HPDE6-E6E7 (cell line): Measurements from ENCODE around the gene CRACDL.
"Not testable (repeated sequence)": the region's sequence is repeated elsewhere in the genome, so short reads cannot be mapped to it uniquely, and the experiment has no call there.

Experiments
- DNase-seq: peaks from one replicate; pipeline ENCODE4 v3.0.0; 2011; ENCODE audit warnings: missing footprints; ENCODE audit errors: extremely low spot score

Gene CRACDL

DNA sequence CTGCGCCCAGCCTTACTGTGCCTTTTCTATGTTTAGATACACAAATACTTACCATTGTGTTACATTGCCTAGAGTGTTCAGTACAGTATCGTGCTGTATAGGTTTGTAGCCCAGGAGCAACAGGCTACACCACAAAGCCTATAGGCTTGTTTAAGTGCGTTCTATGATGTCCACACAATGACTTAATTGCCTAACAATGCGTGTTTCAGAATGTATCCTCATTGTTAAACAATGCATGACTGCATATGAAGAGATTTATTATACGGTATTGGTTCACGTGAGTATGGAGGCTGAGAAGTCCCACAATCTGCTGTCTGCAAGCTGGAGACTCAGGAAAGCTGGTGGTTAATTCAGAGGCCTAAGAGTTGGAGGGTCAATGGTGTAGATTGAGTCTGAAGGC, 158.9 kb downstream of the CRACDL start:
- no peak for DNase-seq

DNA sequence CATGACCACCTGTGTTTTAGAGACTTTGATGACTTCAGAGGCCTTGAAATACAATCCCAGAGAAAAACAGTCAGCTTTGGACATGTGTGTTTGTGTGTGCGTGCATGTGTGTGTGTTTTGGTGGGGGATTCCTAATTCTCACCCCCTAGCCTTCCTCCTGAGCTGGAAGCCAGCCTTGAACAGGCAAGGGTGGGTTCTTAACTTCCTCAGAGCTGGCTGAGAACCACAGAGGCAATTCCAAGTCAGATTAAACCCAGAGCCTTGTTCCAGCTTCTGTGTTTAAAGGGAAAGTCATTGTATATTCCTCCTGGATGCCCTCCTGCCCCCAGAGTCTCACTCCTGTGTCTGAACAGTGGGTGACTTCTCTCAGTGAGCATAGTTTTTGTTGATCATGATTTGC, 159.9 kb downstream of the CRACDL start:
- DNase-seq = no peak

DNA sequence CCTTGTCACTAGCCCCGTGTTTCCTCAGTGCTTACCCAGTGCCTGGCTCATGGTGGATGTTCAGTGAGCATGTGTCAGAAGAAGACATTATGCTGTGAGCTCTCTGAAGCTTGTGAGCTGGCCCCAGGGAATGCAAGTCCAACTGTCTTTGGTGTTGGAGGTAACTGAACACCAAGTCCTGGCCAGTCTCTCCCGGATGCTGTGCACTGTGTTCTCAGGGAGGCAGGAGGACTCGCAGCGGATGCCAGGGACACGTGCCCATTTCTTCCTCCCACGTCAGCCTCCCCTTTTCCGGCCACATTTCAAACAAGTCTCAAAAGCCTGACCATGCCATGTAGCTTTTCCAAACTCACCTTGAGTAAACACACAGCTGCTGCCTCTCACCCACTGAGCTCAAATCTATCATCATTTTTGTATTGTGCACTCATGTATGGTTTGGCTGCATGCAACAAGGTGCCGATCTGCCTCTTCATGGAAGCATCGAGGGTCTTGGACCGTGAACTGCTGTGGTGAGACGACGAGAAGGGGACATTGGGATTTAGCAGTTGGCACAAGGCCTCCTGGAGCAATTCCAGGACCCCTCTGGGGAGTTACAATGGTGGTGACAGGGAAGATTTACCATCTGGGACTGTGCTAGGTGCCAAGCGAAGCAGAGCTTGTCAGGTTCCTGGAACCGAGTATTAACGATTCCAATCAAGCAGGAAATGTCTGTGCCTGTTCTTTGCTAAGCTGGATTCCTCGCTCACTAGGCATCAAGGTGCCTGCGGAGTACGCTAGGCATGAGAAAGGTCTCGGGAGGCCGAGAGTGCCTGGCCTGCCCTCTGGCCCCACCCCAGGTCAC, 160.7 kb downstream of the CRACDL start:
- DNase-seq = no peak

DNA sequence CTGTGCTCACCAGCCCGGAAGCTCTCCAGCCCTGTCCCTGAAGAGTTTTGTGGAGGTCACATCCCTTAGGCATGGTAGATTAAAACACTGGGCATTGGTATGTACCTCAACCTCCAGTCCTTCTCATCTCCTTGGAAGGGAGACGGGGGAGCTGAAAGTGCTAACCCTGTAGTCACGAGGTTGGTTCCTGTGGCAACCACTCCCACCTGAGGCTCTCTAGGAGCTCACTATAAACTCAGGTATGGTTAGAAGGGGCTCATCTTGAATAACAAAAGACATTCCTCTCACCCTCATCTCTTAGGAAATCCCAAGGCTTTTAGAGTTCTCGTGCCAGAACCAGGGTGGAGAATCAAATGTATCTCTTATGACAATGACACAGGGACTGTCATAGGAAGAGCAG, 162.1 kb downstream of the CRACDL start:
- no peak for DNase-seq

DNA sequence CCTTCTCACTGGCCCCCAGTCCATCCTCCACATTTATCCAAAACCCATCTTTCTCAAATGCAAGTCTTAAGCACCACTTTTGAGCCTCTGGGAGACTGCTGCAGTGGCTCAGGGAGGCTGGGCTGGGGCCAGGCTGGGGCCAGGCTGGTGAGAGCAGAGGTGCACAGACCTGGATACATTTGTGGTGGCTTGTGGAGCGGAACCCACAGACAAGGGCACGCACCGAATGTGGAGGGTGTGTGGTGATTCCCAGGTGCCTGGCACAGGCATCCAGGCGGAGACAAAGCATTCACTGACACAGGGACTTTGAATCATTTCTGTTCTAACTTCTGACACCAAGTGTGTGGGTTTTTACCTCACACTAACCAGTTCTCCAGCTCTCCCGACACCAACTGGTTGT, 162.9 kb downstream of the CRACDL start:
- DNase-seq = no peak

DNA sequence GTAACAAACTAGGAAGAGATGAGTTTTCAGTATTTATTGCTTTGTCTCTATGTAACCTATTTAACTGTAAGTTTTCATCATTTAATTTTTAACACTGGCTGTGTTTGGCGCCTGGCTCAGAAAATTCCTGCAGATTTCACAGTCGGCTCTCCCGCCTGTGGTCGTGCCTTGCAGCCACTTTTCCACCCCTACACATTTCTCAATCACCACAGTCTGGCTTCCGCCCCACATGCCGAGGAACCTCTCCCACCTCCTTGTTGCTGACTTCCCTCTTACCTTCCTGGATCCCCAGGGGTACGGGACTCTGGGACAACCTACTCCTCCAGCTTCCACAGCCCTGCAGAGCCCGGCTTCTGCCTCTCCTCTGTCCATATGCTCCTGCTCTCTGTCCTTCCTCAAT, 163.5 kb downstream of the CRACDL start:
- no peak for DNase-seq

DNA sequence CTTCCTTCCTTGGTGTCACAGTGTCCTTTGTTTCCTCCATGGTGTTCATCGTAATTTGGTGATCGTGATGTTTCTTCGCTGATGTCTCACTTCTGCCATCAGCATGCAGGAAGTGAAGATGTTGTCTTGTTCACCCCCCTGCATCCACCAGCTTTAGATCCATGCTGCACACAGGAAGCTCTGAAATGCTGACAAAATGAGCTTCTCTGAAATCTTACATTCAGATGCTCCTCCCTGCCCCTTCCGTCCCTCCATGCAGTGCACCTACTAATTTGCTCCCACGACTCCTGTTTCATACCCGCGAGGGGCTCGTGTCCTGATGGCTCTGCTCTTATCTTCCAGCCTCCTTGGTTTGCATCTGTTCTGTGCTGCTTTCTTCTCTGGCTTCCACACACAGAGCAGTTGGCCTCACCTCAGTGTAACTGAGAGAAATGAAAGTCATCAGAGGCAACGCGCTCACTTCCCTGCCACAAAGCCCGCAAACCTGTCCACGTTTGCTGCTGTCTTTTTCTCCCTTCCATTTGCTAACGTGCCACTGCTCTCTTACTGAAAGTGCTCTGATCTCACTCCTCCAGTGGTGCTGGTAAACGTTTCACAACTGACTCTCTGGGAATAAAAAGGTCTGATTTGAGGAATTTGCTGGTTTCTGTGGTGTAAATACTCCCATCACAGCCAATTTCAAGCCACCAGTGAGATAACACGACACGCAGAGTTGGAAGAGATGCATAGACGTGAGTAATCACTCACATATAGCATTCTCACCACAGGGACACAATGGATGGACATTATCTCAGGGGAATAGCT, 164.1 kb downstream of the CRACDL start:
- no peak for DNase-seq

DNA sequence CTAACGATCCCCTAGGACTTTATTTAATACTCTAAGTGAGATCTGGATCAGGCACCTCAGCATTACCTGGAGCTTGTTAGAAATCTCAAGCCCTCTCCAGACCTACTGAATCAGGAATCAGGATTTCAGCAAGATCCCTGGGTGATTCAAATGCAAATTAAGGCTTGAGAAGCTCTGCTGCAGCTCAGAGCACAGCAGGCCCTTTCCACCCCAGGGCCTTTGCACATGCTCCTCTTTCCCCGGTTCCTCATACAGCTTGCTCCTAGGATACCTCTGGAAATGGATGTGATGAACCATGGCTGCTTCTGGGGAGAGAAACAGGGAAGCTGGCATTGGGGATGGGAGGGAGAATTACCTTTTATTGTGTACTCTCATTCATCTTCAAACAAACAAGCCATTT, 164.8 kb downstream of the CRACDL start:
- no peak for DNase-seq

DNA sequence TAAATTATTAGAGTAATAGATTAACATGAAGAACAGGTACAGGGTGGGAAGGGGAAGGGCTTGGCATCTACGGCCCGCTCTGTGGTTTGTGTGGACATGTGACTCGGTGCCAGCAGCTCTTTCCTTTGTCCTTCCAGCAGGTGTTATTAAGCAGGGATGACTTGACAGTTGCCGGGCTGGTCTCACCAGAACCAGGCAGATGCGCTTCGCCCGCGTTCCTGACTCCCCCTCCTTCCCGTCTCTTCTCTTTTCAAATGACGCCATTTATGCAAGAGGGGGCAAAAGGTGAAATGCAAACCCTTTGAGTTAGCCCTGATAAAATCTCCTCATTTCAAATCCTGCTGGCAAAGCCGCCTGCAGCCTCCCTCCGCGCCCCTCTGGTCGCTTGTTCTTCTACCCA, 166.2 kb downstream of the CRACDL start:
- no peak for DNase-seq

DNA sequence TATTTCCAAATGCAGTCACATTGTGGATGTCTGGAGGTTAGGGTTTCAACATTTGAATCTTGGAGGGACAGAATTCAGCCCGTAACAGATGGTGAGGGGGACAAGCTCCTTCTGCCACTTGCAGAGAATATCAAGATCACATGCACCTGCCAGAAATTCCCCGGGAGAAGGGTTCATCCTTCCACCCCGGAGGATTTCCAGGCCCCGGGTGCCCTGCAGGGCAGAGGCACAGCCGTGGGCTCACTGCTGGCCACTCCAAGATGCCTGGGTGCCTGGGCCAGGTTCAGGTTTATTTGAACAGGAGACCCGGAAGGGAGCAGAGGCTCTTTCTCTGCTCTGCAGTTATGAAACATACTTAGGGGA, 166.9 kb downstream of the CRACDL start:
- no peak for DNase-seq

DNA sequence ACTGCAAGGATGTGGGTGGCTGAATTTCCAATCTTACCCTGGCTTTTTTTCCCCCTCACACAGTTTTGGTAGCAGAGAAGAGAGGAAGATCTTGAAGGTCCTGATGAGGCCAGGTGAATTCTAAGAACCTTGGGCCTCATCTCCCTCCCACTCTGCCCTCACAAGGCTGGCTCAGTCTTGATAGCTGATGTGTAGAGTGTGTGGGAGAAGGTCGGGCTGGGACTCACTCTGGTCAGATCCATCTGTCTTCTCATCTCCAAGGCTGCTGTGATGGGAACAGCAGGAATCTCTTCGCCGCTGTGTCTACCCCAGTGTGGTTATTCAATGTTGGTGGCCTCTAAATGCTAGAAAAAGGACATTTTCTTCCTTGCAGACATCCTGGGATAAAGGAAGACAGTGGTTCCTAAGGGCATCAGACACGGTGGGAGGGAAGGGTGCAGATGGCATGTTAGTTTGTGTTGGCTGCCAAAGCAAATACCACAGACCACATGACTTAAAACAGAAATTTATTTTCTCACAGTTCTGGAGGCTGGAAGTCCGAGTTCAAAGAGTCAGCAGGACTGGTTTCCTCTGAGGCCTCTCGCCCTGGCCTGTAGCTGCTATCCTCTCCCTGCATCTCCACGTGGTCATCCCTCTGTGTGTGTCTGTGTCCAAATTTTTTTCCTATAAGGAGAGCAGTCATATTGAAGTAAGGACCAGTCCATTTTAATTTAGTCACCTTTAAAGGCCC, 167.5 kb downstream of the CRACDL start:
- DNase-seq = no peak

DNA sequence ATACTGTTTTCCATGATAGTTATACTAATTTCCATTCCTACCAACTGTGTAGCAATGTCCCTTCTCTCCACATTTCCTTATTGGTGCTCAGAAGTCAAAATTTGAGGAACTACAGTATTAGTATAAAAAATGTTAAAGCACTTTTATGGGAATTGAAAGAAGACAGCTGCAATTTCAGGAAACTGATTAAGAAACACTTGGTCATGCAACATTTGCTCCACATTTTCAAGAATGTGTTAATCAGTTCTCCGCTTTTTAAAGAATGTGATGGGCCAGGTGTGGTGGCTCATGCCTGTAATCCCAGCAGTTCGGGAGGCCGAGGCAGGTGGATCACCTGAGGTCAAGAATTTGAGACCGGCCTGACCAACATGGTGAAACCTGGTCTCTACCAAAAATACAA, 171.5 kb downstream of the CRACDL start:
- DNase-seq = no peak

DNA sequence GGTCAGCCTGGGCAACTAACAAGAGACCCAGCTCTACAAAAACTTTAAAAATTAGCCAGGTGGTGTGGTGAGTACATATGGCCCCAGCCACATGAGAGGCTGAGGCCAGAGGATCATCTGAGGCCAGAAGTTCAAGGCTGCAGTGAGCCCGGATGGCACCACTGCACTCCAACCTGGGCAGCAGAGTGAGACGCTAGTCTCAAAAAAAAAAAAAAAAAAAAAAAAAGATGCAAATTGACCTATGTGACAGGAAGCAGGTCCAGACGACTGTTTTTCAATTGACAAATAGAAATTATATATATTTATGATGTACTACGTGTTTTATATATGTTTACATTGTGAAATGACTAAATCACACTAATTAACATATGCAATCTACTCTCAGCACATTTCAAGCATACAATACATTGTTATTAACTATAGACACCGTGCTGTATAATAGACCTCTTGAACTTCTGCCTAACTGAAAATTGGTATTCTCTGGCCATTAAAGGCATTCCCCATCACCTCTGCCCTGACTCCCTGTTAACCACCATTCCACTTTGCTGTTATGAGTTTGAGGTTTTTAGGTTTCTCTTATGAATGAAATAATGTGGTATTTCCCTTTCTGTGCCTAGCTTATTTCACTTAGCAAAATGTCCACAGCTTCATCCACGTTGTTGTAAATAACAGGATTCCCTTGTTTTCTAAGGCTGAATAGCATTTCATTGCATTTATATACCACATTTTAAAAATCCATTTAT, 172.6 kb downstream of the CRACDL start:
- DNase-seq = no peak

DNA sequence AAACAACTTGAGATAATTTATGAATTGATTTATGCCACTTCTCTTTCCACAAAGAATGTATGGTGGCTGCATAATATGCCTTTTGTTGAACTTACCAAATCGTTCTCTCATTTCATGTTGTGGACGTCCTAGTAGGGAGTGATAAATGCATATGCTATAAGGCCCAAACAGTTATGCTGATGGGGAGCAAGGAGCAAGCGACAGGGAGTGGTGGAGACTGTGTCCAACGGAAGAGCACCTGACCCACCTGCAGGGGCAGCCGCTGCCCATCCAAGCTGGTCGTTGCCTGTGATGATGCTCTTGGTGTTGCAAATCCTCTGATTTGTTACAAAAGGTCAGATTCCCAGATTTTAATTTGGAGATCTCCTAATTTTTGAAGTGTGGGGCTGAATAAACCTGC, 174.1 kb downstream of the CRACDL start:
- no peak for DNase-seq

DNA sequence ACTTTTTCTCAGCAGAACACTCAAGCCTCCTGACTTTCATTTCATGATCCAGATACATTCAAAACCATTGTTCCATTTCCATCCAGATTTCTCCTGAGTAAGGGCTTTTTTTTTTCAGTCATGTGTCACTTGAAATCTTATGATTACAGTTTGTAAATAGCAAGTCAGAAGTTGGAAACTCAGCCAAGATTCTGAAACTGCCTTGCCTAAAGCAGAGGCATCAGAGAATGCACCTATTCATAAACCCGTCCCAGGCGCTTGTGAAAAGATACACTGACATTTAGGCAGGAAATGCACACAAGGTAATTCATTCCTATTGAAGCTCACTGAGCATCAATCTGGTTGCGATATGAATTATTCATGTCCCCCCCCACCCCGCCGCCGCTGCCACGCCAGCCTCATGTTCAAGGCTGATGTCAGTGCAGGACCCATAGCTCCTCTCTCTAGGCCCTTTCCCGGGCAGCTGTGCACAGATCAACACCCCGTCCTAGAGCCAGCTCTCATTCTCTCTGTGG, 174.7 kb downstream of the CRACDL start:
- DNase-seq = no peak

DNA sequence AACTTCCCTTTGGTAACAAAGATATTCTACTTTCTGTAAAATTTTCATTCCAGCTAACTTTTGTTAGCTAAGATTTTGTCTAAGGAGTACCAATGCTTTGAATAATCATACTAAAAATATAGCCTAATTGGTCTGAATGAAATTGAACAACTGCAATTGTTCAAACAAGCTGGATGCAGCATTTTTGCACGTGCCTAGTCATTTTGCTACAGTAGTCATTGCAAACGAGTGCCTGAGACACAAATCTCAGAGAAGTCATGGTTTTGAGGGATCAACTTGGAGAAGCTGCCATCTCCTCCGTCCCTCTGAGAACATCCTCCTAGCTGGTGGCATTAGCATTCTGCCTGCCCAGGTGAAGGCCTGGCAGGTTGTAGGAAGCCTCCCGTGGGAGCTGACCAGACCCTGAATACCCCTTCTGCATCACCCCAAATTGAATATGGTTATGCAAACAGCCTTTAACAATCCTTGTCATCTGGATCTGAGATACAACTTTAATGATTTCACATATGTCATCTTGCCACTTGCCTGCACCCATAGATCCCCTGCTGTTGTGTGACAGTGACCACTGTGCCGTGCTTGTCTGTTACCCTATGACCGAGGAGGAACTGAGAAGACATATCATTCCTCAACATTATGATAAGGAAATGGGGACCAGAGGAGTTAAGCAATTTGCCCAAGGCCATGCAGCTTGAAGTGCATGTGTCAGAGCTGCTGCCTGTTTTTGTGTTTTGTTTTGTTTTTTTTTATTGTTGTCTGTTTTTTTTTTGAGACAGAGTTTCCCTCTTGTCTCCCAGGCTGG, 176.0 kb downstream of the CRACDL start:
- no peak for DNase-seq

DNA sequence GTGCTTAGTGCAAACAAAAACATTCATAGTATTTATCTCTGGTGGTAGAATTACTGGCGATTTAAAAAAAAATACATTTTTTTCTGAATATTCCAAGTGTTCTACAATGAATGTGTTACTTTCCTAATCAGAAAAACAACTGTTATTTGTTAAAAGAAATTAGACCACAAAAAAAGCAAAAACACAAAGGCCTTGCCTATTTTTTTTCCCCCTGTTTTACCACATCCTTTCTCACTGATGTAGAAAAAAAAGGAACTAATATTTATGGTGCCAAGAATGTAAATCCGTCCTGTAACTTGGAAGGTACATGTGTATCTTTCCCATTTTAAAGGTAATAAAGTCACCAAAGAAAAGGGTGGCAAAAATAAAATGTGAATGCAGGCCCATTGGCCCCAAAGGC, 176.7 kb downstream of the CRACDL start:
- no peak for DNase-seq

DNA sequence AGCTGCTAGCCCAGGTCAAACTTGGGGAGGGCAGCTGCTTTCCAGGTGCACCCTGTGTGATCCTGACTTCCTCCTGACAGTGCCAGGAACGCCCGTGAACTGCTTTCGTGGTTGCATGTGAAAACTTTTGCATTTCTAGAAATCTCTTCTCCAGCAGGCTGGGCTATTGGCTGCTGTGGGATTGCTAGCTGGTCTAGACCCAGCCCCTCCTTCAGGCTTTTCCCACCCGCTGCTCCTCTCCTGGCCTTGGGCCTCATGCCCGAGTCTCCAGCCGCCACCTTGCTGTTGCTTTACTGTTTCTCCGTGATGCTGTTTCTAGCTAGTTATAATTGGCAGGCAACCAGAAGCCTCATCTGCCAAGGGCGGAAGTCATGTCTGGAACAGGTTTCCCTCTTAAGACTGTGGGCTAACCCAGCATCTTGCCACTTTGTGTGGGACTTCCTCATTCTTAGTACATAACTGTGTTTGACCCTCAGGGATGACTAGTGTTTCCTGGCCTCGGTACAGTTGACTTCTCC, 178.1 kb downstream of the CRACDL start:
- DNase-seq = peak; percentile 92

DNA sequence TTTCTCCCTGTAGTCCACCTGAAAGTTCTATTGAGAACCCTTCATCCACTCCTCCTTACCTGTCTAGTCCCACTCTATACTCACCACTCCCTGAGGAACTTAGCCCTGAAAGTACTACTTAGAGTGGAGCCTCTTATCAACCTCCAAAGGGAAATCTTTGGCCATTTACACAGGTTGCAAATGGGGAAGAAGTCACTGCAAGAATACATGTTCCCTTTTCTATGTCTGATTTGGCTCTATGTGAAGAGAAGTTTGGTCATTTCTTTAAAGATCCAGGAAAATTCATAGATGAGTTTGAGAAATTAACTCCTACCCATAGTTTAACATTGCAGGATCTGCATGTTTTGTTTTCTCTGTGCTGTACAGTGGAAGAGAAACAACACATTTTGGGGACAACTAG, 182.2 kb downstream of the CRACDL start:
- DNase-seq = no peak

DNA sequence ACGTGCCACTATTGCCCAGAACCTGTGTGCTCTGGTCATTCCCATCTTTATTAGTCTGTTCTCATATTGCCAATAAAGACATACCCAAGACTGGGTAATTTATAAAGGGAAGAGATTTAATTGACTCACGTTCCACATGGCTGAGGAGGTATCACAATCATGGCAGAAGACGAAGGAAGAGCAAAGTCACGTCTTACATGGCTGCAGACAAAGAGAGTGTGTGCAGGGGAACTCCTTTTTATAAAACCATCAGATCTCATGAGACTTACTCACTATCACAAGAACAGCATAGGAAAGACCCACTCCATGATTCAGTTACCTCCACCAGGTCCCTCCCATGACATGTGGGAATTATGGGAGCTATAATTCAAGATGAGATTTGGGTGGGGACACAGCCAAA, 183.3 kb downstream of the CRACDL start:
- DNase-seq = not testable (repeated sequence)

DNA sequence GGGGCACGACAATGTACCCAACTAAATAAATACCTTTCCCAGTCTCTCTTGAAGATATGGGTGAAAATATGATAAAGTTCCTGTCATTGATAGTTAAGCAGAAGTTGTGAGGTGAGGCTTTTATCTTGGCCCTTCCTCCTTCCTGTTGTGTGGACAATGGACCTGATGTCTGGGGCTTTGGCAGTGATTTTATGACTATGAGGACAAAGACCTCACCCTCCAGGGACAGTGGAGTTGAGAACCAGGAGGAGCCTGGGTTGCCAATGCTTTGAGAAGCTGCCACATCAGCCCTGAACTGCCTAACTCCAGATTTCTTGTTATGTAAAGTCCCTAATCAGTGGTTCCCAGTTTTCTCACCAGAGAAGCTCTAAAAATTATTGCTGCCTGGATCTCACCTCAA, 184.3 kb downstream of the CRACDL start:
- no peak for DNase-seq
